Transverse colon (tissue), 4 donors: ENCODE data around the gene SLC9A4. TPM values are rescaled to one million over a fixed set of nuclear protein-coding genes. Genes with fewer than 3 reads are reported as not detected.

Source experiments
- DNase-seq: peaks from one replicate; pipeline ENCODE4 v3.0.0-alpha.2; 2019
- H3K27ac ChIP-seq, 4 donors: fragments of 200-600 bp; sonication (generic); 2 replicates each; pipeline ENCODE4 v1.5.1; 2016 to 2018; ENCODE audit warnings: inconsistent platforms in 4 of 4
- H3K27me3 ChIP-seq: fragments of 200-600 bp; sonication (generic); 2 replicates; pipeline ENCODE4 v1.5.1; 2017; ENCODE audit warnings: inconsistent platforms
- H3K36me3 ChIP-seq, 4 donors: fragments of 200-600 bp; sonication (generic); 2 replicates each; pipeline ENCODE4 v1.5.1; 2017 to 2019; ENCODE audit warnings: inconsistent platforms in 4 of 4
- H3K4me1 ChIP-seq, 4 donors: fragments of 200-600 bp; sonication (generic); 2 replicates each; pipeline ENCODE4 v1.5.1; 2017 to 2020; ENCODE audit warnings: inconsistent platforms in 4 of 4
- H3K4me3 ChIP-seq, 4 donors: fragments of 200-600 bp; sonication (generic); 1 replicate in 1 of 4; 2 replicates in 3 of 4; pipeline versions ENCODE4 v1.5.1 to v1.6.1; 2017 to 2019; ENCODE audit warnings: inconsistent platforms in 4 of 4
- H3K9me3 ChIP-seq, 2 donors: fragments of 200-600 bp; sonication (generic); 2 replicates each; pipeline ENCODE4 v1.5.1; 2017 to 2019; ENCODE audit warnings: inconsistent platforms in 2 of 2
- EP300 ChIP-seq: sonication (generic); formaldehyde crosslinking; IDR thresholded peaks from one replicate; pipeline ENCODE4 v1.6.1; 2017; ENCODE audit warnings: antibody characterized with exemption, low read depth
- POLR2A ChIP-seq: fragments of 450-650 bp; IDR thresholded peaks from one replicate; pipeline ENCODE4 v1.6.1; 2016; ENCODE audit warnings: antibody characterized with exemption, mild to moderate bottlenecking, moderate library complexity
- POLR2AphosphoS5 ChIP-seq, 3 donors: sonication (generic); formaldehyde crosslinking; IDR thresholded peaks; one replicate each; pipeline ENCODE4 v1.6.1; 2016; ENCODE audit warnings: antibody characterized with exemption in 3 of 3
- WGBS, 2 donors: methylation state at CpG; one replicate each; pipeline ENCODE4 v1.1.5; 2018; ENCODE audit warnings: low coverage in 1 of 2; 5-methylcytosine and 5-hydroxymethylcytosine counted together
- in situ Hi-C, 4 donors: fragments of 200-750 bp; cut with MboI; loops; one replicate each; pipeline versions ENCODE4 v1.15.0 to v1.15.1; 2017; ENCODE audit warnings: low sequenced_read_pairs in 3 of 4, low pct_ligation_motif_present in 1 of 4, low pct_unique_long_range_greater_than_20kb in 1 of 4
- intact Hi-C: fragments of 100-400 bp; cut with DNase I; formaldehyde crosslinking; loops from one replicate; pipeline ENCODE4 v1.15.1; 2023; ENCODE audit warnings: low total_unique reads
- total RNA-seq, 4 donors: library from RNA; depleted of rRNA; stranded (reverse); fragments of >200 nt; gene quantifications; one replicate each; pipeline ENCODE4 v1.1.0, GENCODE V29; 2016
- TF ChIP-seq, protein P1 (sequence below), 5 experiments: fragments of 200-600 bp in 3 of 5; fragments of 450-650 bp in 2 of 5; sonication (generic) in 3 of 5; IDR thresholded peaks; 1 replicate in 2 of 5; 2 replicates in 3 of 5; pipeline ENCODE4 v1.5.1; 2016 to 2017; ENCODE audit warnings: antibody characterized with exemption in 5 of 5, inconsistent platforms in 3 of 5, mild to moderate bottlenecking in 2 of 5, moderate library complexity in 1 of 5

Gene SLC9A4
- total RNA-seq, 4 donors from 2014 or later: not detected

- H3K27ac ChIP-seq: no peak overlapping the region
Measured at GRCh38 chr2:102478686-102479470, 5.9 kb downstream of the SLC9A4 start.

GRCh38 chr2:102480285-102481195 is 7.5 kb downstream of the SLC9A4 start:
- in situ Hi-C loops: no loop called here
- no peak for DNase-seq
- intact Hi-C loops: no loop called here
- Histone ChIP-seq H3K36me3 (no peaks in the 10 kb centered on the region), H3K27ac (no peak overlapping the region), H3K4me1 (no peaks in the 10 kb centered on the region), H3K9me3 (no peaks in the 10 kb centered on the region), H3K27me3 (no peaks in the 10 kb centered on the region), H3K4me3 (no peak overlapping the region)
- TF ChIP-seq POLR2AphosphoS5 (IDR thresholded peaks at IDR 0.05): no peak
- TF ChIP-seq POLR2A: no peak
- no peak for TF ChIP-seq EP300
- TF ChIP-seq, protein P1, sequence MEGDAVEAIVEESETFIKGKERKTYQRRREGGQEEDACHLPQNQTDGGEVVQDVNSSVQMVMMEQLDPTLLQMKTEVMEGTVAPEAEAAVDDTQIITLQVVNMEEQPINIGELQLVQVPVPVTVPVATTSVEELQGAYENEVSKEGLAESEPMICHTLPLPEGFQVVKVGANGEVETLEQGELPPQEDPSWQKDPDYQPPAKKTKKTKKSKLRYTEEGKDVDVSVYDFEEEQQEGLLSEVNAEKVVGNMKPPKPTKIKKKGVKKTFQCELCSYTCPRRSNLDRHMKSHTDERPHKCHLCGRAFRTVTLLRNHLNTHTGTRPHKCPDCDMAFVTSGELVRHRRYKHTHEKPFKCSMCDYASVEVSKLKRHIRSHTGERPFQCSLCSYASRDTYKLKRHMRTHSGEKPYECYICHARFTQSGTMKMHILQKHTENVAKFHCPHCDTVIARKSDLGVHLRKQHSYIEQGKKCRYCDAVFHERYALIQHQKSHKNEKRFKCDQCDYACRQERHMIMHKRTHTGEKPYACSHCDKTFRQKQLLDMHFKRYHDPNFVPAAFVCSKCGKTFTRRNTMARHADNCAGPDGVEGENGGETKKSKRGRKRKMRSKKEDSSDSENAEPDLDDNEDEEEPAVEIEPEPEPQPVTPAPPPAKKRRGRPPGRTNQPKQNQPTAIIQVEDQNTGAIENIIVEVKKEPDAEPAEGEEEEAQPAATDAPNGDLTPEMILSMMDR (IDR thresholded peaks at IDR 0.05): no peak
- whole genome bisulfite sequencing, 2 donors: 72 to 83% methylated on average over 6 to 11 of the region's 11 CpGs

More at GRCh38 chr2:102478686-102479470, 5.9 kb downstream of the SLC9A4 start:
- intact Hi-C loops: no loop called here
- TF ChIP-seq POLR2AphosphoS5 (IDR thresholded peaks at IDR 0.05) (no peak), EP300 (no peak), POLR2A (no peak)
- TF ChIP-seq, protein P1 (IDR thresholded peaks at IDR 0.05): no peak
- 89 to 91% methylated on average over 5 to 36 of the region's 36 CpGs for WGBS, 2 donors
- Histone ChIP-seq H3K36me3 (no peaks in the 10 kb centered on the region), H3K27me3 (no peaks in the 10 kb centered on the region), H3K9me3 (no peaks in the 10 kb centered on the region), H3K4me1 (no peaks in the 10 kb centered on the region), H3K4me3 (no peak overlapping the region)
- DNase-seq: no peak
- in situ Hi-C loops: no loop called here

DNA sequence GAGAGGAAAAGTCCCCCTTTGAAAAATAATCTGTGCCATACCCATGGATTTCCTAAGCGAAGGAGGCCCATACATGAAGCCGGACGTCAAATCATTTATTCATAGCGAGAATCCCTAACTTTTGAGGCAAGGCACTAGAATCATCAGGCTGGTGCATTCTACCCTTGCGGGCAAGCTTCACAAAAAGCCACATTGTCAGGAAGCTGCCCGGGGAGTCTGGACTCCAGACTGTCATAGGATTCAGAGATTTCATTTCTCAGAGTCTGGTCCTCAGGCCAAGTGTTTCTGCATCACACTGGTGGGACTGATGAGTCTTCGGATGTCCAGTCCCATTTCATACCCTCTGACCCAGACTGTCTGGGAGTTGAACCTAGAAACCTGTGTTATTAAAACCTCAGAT is 8.9 kb downstream of the SLC9A4 start:
- no peaks in the 10 kb centered on the region for H3K9me3 ChIP-seq
- H3K36me3 ChIP-seq: no peaks in the 10 kb centered on the region
- H3K4me3 ChIP-seq: no peak overlapping the region
- TF ChIP-seq POLR2A (no peak), EP300 (no peak), POLR2AphosphoS5 (IDR thresholded peaks at IDR 0.05) (no peak)
- TF ChIP-seq, protein P1 (IDR thresholded peaks at IDR 0.05): no peak
- intact Hi-C loops: no loop called here
- WGBS, 2 donors: 67 to 84% methylated on average over 3 to 7 of the region's 7 CpGs
- H3K27ac ChIP-seq: no peak overlapping the region
- no peaks in the 10 kb centered on the region for H3K4me1 ChIP-seq
- in situ Hi-C loops: no loop called here
- DNase-seq: no peak
- no peaks in the 10 kb centered on the region for H3K27me3 ChIP-seq

- Histone ChIP-seq H3K4me1 (peaks cover 0 to 5% (median 0%) of the 10 kb centered on the region in 4 donors), H3K36me3 (no peaks in the 10 kb centered on the region), H3K4me3 (no peak overlapping the region), H3K9me3 (no peaks in the 10 kb centered on the region), H3K27me3 (no peaks in the 10 kb centered on the region), H3K27ac (no peak overlapping the region)
- TF ChIP-seq, protein P1 (IDR thresholded peaks at IDR 0.05): no peak
- in situ Hi-C loops (no loop called here), intact Hi-C loops (no loop called here)
- DNase-seq: no peak
- 89 to 100% methylated on average over 2 to 5 of the region's 6 CpGs for whole genome bisulfite sequencing, 2 donors
Measured at GRCh38 chr2:102483086-102483485, 10.1 kb downstream of the SLC9A4 start.
